Measurements from ENCODE around the gene MGAT3.

MGAT3 gene

DNA sequence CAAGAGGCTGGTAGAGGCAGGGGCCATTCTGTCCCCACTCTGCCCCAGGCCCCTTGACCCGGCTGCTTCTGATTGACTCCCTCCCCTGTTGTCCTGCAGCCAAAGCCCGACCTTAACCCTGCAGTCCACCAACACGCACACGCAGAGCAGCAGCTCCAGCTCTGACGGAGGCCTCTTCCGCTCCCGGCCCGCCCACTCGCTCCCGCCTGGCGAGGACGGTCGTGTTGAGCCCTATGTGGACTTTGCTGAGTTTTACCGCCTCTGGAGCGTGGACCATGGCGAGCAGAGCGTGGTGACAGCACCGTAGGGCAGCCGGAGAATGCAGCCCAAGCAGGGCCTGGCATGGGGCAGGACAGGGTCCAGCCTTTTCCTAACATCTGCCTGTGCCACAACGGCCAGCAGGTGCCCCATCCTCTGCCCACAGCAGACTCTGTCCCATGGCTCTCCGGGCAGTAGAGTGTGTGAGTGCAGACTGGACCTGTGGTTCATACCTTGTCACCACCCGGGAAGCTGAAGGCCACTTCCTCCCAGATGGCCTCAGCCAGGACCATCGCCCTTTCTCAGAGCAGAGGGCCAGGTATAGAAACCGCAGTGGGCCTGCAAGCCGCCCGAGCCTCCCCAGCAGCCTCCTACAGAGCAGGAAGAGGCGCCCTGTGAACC is 26.8 kb upstream of the MGAT3 start:
- no peak for DNase-seq

DNA sequence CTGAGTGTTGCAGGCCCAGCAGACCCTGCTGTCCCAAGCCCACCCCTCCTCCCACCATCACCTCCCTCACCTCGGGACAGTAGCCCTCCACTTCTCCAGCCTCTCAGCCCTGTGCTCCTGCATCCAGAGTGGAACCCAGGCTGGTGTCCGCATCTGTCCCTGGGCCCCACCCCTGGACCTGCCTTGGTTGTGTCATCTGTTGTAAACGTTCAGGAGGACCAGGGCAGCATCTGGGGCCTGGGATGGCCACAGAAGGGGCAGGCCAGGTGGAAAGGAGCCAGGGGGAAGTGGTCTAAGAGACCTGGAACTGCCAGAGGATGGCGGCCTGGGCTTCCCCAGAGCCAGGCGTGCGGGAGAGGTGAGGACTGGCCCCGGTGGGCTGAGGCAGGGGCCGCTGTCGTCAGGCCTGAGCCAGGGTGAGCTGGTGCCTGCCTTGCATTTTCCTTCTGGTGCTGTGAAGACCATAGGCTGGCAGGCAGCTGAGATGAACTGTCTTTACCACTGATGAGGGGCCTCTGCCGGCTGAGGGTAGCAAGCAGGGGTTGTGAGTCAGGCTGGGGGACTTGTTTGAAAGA is 26.1 kb upstream of the MGAT3 start:
- DNase-seq, result no peak

DNA sequence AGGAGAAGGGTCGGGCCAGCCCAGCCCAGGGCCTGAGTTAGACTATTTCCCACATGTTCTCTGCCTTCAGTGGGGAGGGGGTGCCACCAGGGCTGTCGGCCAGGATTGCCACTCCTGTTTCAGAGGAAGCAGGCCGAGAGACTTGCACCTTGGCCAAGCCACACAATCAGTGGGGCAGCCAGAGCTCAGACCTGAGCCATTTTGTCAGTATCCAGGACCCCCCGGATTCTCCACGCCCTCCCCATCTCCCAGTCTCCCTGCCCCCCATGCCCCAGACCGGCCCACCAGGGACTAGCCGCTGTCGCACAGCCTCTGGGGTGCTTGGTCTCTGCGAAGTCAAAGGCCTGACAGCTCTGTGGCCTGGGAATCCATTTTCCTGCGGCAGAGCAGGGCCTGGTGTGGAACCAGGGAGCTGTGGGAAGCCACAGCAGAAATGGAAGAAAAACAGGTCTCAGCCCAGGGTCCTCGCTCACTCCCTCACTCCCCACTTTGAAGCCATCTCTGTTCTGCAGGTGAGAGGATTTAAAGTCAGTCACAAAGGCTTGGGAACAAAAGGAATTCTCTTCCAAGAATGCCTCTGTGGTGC is 25.5 kb upstream of the MGAT3 start:
- no peak for DNase-seq

DNA sequence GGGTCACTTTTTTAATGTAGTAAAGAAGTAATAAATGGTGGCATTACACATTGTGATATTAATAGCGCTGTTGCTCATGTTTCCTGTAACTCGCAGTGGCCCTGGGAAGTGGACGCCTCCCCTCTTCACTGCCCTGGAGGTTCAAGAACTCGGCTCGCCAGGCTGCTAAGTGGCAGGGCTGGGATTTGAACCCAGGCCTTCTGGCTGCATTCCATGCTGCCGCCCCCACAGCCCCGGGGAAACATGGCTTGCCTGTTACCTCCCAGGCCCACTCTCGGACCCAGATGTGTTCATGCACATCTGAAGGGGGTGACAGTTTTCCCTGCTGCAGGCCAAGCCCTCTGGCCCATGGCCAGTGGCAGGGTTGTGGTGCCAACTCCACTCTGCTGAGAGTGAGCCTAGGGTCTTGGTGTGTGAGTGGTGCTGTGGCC is 25.0 kb upstream of the MGAT3 start:
- DNase-seq, result no peak

DNA sequence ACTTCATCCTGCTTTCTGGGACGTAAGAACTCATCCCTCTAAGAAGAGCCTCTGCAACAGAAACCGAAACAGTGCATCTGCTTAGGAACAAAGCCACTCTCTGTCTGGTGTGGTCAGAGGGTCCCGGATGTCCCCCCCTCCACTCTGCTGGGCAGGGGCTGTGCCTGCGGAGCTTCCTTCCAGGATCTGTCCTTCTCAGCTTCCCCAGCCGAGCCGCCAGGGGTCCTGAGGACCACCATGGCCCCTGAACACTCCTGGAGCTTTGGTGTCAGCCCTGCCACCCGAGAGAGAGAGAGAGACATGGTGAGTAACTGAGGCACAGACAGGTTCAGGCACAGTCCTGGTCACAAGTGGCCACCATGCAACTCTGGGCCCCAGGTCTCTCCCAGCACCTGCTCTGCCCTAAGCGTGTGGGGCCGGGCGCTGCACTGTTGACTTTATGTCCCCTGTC is 24.4 kb upstream of the MGAT3 start:
- no peak for DNase-seq

DNA sequence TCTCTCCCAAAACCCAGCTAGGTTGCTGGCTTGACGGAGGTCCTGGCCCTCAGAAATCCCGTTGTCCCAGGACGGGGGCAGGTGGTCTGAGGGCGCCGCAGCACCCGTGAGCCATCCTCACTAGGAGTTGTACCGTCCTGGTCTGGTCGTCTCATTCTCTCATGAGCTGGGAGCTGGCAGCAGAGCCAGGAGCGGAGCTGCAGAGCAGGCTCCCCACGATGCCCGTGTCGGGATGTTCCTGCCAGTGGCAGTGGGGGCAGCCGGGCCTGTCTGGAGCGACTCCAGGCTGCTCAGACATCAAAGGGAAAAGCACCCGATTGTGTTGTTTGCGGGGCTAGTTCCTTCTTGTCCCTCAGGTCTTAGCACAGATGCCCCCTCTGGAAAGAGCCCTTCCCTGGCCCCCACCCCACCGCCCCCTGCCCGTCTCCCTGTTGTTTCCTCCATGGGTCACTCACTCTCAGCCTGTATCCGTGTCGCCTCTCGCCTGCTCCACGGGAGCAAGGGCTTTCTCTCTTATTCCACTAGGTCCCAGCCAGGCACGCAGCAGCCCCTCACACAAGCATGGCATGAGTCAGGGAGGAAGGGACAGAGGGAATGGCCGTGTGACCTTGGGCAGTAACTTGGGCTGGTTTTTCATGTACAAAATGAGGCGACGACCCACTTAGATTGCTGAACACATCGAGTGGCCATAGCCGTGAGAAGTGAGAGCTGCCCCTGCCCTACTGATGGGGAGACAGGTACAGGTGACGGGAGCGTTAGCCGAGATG is 23.2 kb upstream of the MGAT3 start:
- DNase-seq, result no peak

DNA sequence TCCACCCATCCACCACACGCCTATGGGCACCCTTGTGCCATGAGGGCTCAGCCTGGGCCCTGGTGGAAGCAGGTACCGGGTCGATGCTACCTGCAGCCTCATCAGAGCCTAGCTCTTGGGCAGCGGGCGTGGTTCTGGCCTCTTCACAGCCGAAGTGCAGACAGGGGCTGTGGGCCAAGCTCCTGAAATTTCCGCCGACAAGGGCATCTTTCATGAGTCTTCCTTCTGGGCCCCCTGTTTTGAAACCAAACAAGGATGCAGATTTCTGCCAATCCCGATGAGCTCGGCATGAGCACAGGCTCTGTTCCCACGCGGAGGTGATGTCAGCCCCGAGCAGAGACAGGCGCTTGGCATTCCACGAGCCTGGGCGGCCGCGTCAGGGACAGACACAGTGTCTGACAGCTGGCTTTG is 22.6 kb upstream of the MGAT3 start:
- no peak for DNase-seq

DNA sequence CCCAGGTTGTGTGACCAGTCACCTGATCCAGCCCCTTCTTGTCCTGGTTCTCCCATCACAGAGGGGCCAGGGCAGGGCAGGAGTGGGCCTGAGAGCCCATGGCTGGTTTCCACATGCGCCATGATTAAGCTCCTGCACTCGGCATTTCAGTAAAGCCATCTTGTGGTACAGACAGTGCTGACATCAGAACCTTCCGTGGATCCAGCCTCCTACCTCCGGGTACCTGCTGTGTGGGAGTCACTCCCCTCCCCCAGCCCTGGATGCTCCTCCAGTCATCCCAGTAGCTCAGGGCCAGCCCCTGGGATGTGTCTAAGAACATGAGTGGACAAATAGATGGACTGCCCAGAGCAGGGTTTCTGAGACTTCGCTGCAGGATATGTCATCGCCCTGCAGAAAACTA is 22.1 kb upstream of the MGAT3 start:
- DNase-seq, result no peak

DNA sequence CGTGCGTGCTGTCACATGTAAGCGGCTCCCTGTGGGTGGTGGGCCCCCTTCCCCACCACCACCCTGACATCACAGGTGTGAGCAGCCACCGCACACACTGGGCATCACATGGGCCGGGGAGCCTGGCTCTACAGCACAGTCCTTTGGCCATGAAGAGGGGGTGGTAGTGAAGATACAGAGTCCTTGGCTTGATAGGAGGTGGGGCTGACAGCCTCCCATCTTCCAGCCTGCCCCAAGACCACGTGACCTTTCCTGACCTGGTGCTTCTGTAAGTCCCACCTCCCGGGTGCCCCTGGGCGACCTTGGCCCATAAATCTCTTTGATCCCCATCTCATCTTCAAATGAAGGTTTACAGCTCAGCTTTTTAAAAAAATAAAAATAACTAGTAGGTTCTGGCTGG is 21.2 kb upstream of the MGAT3 start:
- no peak for DNase-seq

DNA sequence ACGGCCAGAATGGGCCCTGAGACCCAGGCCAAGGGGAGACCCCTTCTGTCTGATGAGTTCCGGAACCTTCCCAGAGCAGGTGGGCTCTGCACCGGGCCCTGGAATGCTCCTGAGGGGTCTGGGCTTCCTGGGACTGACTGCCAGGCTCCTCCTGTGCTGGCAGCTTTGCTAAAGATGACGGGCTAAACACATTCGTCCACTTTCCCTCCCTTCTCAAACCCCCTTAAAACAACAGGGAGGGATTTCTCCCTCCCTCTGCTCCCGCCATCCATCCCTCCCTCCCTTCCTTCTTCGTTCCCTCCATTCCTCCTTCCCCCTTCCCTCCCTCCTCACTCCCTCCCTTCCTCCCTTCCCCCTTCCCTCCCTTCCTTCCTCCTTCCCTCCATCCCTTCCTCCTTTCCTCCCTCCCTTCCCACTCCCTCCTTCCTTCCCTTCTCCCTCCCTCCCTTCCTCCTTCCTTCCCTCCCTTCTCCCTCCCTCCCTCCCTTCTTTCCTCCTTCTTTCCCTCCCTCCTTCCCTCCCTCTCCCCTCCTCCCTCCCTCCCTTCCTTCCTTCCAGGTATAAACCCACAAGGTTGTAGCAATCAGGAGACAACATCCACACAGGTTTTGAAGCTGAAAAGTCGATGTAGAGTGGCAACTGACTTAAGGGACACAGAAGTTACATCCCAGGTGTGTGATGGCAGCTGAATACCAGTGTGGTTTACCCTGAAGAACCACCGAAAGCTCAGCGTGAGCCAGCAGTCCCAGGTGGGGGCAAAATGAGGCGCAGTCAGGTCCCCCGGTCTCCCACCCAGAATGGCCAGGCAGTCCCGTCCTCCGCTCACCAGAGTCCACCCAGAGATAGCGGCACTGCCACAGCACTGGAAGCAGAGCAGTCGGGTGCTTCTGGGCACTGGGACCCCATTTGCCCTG is 18.8 kb upstream of the MGAT3 start:
- DNase-seq, result no peak

DNA sequence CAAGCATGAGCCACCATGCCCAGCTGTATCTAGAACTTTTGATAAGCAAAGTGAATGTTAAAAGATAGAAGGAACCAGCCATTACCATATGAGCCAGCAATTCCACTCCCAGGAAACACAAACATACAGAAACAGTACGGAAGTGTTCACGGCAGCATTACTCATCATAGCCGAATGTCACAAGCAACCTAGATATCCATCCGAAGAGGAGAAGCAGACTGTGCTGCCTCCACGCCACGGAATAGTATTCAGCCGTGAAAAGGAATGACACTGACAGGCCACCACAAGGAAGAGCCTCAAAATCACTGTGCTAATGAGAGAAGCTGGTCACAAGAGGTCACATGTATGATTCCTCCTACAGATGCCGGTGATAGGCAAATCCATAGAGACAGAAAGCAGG is 17.6 kb upstream of the MGAT3 start:
- DNase-seq, result no peak

DNA sequence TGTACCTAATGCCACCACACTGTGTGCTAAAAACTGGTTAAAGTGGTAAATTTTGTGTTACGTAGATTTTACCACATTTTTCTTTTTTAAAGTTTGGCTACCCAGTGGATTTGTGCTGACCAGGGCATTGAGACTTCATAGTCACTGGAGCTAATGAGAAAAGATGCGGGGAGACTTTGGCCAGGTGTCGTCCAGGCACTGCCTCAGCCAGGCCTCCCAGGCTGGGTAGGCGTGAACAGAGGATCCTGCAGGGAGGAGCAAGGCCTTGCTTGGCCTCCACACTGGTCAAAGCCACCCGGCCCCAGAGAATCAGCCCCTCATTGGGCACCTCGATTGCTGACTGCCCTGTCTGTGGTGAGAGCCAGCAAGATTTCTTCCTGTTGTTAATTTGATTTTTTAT is 13.4 kb upstream of the MGAT3 start:
- DNase-seq, result no peak

DNA sequence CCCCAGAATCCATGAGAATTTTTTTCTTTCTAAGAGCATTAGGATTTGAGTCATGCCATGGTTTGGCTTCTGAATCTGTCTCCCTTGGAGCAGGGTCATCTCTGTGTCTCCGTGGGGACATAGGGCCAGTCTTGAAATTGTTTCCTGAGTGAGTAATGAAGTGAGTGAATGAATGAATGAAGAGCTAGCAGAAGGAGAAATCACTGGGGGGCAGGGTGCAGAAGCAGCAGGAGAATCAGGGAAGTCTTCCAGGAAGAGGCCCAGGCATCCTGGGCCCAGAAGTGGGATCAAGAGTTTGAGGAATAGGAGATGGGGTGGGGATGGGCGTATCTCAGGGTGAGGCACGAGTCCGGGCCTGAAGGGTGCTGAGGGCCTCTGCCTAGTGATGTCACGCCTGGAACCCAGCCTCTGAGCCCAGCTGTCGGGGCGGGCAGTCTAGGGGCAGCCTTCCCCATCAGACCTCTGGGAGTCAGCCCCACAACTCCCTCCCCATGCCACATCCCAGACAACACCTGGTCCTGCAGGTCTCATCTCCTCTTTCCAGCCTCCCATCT is 12.5 kb upstream of the MGAT3 start:
- DNase-seq, result no peak

DNA sequence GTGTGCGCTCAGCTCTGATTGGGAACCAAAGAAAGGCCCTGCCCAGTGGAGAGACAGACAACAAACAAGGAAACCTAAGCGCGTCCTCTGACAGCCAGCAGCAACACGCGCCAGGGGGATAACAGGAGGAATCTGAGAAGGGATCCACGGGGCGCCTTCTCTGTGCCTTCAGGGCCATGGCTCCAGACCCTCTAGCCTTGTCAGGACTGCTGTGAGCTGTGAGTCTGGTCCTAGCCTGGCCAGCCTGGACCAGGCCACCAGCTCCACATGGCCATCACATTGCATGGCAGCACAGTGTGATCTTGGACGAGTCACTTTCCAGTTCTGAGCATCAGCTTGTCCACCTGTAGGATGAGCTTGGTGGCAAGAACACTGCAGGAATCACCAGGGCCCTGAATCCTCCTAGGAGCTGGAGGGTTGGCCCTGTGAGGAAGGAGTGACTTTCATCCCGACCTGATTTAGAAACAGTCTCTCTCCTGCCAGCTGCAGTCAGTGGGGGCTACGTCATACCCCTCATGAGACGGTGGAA is 11.8 kb upstream of the MGAT3 start:
- DNase-seq, result no peak

DNA sequence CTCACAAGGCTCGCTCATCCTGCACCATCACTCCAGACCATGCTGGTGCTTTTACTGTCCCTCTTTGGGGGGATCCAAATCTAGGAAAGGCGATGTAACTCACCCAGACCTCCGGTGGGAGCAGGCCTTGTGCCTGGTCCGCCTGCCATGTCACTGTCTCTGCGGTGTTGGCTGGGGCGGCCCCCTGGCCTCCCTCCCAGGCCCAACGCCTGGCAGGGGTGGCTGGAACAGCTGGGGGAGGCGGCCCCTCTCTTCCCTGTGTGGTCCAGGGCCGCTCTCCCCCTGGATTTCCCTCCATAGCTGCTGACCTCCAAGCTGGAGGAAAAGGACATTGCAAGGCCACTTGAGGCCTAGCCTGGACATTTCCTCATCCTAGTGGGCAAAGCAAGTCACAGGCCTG is 11.1 kb upstream of the MGAT3 start:
- DNase-seq, result no peak

DNA sequence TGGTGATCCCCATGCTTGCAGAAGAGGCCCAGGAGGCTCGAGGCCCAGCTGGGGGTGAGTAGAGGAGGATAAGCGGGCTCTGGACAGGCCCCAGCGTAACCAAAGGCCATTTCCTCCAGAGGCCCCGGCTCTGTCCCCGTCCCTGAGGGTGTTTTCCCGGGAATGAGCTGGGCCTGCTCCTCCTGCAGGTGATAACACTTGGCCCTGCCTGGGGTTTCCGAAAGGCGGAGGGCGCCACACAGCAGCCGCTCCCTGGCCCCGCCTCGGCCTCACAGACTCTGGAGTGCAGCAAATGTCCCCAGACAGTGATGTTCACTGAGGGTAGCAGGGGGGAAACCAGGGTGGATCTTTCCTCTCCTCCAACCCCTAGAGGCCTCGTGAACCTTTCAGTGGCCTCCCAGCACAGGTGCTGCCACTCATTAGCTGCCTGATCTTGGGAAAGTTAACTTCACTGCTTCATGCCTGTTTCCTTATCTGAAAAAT is 10.5 kb upstream of the MGAT3 start:
- no peak for DNase-seq

DNA sequence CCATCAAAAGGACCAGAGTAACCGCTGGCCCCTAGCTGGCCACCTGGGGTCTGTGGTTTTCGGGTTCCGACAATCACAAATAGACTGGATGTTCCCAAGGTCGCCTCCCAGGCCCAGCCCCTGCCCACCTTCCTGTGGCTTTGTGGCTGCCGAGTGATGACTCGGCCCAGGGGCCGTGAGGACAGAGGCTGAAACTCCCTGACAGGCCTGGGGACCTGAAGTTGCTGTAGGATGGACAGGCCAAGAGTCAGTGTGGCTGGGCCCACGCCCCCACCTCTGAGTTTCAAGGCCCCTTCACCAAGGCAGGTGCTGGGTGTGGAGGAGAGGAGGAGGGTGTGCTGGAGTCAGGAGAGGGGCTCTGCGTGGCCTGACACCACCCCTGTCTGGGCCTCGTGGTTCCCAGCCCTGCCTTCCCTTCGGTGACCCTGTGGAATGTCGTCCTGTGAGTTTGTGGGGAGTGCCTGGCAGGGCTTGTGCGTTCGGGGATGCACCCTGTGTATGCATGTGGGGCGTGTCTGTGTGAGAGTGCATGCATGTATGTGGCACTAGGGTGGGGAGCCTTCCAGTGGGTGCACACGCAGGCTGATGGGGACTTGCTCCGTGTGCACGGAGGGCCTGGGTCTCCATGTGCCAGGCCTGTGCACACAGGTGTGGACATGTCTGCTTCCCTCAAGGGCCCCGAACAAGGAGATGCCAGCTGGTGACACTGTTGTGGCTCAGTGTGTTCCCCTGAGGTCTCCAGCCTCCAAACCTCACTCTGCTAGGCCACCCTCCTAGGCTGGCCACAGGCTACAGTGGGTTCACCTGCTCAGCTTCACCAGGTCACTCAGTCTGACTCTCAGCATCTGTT is 8.4 kb upstream of the MGAT3 start:
- DNase-seq, result no peak

DNA sequence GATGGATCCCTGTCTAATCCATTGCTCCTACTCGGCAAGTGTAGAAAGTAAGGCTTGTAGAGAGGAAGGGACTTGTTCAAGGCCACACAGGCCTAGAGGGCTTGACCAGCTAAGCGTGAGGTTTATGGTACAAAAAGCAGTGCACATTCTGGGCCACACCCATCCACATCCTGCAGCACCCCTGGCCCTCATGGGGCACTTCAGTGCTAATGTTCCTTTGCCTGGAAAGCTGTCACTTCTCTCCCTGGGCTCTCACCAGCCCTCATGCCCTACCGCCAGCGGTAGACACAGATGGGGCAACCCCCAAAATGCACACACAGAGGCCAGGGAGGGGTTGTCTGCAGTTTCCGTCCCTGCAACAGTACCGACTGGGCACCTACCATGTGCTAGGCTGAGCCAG is 7.1 kb upstream of the MGAT3 start:
- DNase-seq, result no peak

DNA sequence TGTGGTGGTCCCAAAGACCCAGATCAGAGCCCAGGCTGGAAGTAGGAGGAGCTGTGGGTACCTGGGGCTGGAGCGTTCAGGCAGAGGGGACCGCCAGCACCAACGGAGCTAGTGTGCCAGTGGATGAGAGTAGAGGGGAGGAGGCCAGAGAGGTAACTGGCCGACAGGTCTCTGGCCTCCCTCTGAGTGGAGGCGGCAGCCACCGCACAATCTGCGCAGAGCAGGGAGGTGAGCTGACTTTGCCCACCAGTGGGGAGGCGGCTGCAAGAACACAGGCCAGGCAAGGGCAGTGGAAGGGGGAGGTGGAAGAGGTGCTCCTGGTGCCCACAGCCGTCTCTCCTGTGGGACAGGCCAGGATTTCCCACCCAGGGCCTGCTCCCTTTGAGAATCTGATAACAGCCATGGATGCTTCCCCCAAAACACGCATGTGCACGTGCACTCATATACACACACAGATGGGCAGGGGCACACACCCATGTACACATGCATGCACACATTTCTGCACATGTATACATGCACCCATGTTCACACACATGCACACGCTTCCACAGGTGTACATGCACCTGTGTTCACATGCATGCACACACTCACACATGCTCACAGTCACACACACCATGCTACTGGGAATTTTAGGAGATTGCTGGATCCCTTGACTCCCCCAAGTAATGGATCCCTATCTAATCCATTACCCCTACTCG is 6.4 kb upstream of the MGAT3 start:
- DNase-seq, result no peak

DNA sequence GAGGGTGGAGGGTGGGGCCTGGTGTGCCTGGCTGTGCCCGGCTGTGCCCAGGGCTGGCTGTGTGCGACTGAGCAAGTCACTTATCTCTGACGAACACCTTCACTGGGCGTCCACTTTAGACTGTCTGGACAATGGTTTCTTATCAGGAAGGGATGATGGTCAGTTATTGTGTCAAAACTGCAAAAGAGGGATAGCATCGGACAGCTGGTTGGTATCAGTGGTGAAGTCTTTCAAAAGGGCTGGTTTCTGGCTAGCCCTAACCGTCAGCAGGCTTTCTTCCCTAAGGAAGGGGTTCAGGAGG is 4.1 kb upstream of the MGAT3 start:
- DNase-seq, result no peak

Data from activated CD4-positive, alpha-beta T cell treated with anti-CD3 and anti-CD28 coated beads for 48 hours (primary cell).